Gastroesophageal sphincter (tissue), 4 donors: ENCODE results near the gene RTN1. TPM values are rescaled to one million over a fixed set of nuclear protein-coding genes. Genes with fewer than 3 reads are reported as not detected.

Experiments used
- ATAC-seq: fragments of 150-250 bp; one replicate; pipeline ENCODE4 v1.9.1; 2016; ENCODE audit warnings: mild to moderate bottlenecking, moderate library complexity
- H3K27ac ChIP-seq, 4 donors: fragments of 200-600 bp; sonication (generic) in 3 of 4; 1 replicate in 3 of 4; 2 replicates in 1 of 4; pipeline ENCODE4 v1.5.1; 2016 to 2019
- H3K27me3 ChIP-seq: fragments of 200-600 bp; sonication (generic); one replicate; pipeline ENCODE4 v1.5.1; 2019
- H3K36me3 ChIP-seq, 2 donors: fragments of 200-600 bp; sonication (generic); one replicate each; pipeline ENCODE4 v1.5.1; 2019; ENCODE audit warnings: control low read depth in 1 of 2
- H3K4me1 ChIP-seq, 3 donors: fragments of 200-600 bp; sonication (generic); 1 replicate in 2 of 3; 2 replicates in 1 of 3; pipeline ENCODE4 v1.5.1; 2016 to 2019; ENCODE audit warnings: control low read depth in 2 of 3
- H3K4me3 ChIP-seq, 2 donors: fragments of 200-600 bp; sonication (generic); one replicate each; pipeline ENCODE4 v1.5.1; 2019; ENCODE audit warnings: mild to moderate bottlenecking in 1 of 2, moderate library complexity in 1 of 2
- H3K9me3 ChIP-seq, 3 donors: fragments of 200-600 bp; sonication (generic); one replicate each; pipeline ENCODE4 v1.5.1; 2017 to 2019; ENCODE audit warnings: control low read depth in 2 of 3
- CTCF ChIP-seq, 4 experiments: fragments of 200-600 bp in 2 of 4; fragments of 450-650 bp in 2 of 4; sonication (generic) in 1 of 4; IDR thresholded peaks; one replicate each; pipeline ENCODE4 v1.5.1; 2017 to 2019; ENCODE audit warnings: antibody characterized with exemption in 4 of 4, mild to moderate bottlenecking in 2 of 4, moderate library complexity in 2 of 4
- EP300 ChIP-seq: sonication (generic); formaldehyde crosslinking; IDR thresholded peaks from one replicate; pipeline ENCODE4 v1.6.1; 2017; ENCODE audit warnings: antibody characterized with exemption, mild to moderate bottlenecking
- POLR2A ChIP-seq, 2 donors: fragments of 450-650 bp; IDR thresholded peaks; one replicate each; pipeline ENCODE4 v1.6.1; 2017; ENCODE audit warnings: antibody characterized with exemption in 2 of 2, mild to moderate bottlenecking in 2 of 2, moderate library complexity in 1 of 2
- POLR2AphosphoS5 ChIP-seq: sonication (generic); formaldehyde crosslinking; IDR thresholded peaks from one replicate; pipeline ENCODE4 v1.6.1; 2017; ENCODE audit warnings: antibody characterized with exemption
- WGBS, 2 donors: methylation state at CpG; one replicate each; pipeline ENCODE4 v1.1.5; 2018; ENCODE audit warnings: low coverage in 1 of 2; 5-methylcytosine and 5-hydroxymethylcytosine counted together
- total RNA-seq, 4 donors: library from RNA; depleted of rRNA; stranded (reverse); fragments of >200 nt; gene quantifications; one replicate each; pipeline ENCODE4 v1.1.0, GENCODE V29; 2016

RTN1 gene
- total RNA-seq, 4 donors from 2014 or later = 1.4 to 6.9 (median 6.5) TPM

- no peak for ATAC-seq
- H3K9me3 ChIP-seq = no peaks in the 10 kb centered on the region
- H3K4me1 ChIP-seq = peaks cover 0 to 8% (median 4%) of the 10 kb centered on the region in 3 donors
- TF ChIP-seq CTCF (IDR thresholded peaks at IDR 0.05) (no peak), POLR2A (IDR thresholded peaks at IDR 0.05) (no peak), EP300 (no peak), POLR2AphosphoS5 (no peak)
- WGBS, 2 donors = 0 to 2% methylated on average over 2 to 6 of the region's 57 CpGs
- no peak overlapping the region for H3K27ac ChIP-seq
- no peaks in the 10 kb centered on the region for H3K36me3 ChIP-seq
- peaks cover 35% of the 10 kb centered on the region for H3K27me3 ChIP-seq
- peak overlapping the region in 1 of 2 donors; percentile 34 for H3K4me3 ChIP-seq
Observed at GRCh38 chr14:59630288-59630963, 240.2 kb downstream of the RTN1 start.

GRCh38 chr14:59629444-59630287 is 240.9 kb downstream of the RTN1 start:
- H3K36me3 ChIP-seq = no peaks in the 10 kb centered on the region
- ATAC-seq = no peak
- no peak overlapping the region for H3K27ac ChIP-seq
- H3K4me3 ChIP-seq = no peak overlapping the region
- 63 to 75% methylated on average over 9 to 11 of the region's 11 CpGs for WGBS, 2 donors
- H3K27me3 ChIP-seq = peaks cover 35% of the 10 kb centered on the region
- no peak for TF ChIP-seq POLR2A (IDR thresholded peaks at IDR 0.05)
- no peak for TF ChIP-seq EP300
- no peak for TF ChIP-seq CTCF (IDR thresholded peaks at IDR 0.05)
- TF ChIP-seq POLR2AphosphoS5 = no peak
- H3K9me3 ChIP-seq = no peaks in the 10 kb centered on the region
- peaks cover 0 to 8% (median 4%) of the 10 kb centered on the region in 3 donors for H3K4me1 ChIP-seq

GRCh38 chr14:59627011-59627520 is 243.5 kb downstream of the RTN1 start:
- TF ChIP-seq POLR2A (IDR thresholded peaks at IDR 0.05) (no peak), EP300 (no peak), CTCF (IDR thresholded peaks at IDR 0.05) (no peak), POLR2AphosphoS5 (no peak)
- H3K4me3 ChIP-seq = no peak overlapping the region
- H3K27ac ChIP-seq = no peak overlapping the region
- no peak for ATAC-seq
- peaks cover 27% of the 10 kb centered on the region for H3K27me3 ChIP-seq
- H3K4me1 ChIP-seq = peaks cover 0 to 8% (median 4%) of the 10 kb centered on the region in 3 donors
- H3K9me3 ChIP-seq = no peaks in the 10 kb centered on the region
- WGBS, 2 donors = 64 to 78% methylated on average over 2 of the region's 2 CpGs
- H3K36me3 ChIP-seq = no peaks in the 10 kb centered on the region

- Histone ChIP-seq H3K4me1 (no peaks in the 10 kb centered on the region), H3K9me3 (no peaks in the 10 kb centered on the region), H3K27ac (no peak overlapping the region), H3K4me3 (no peak overlapping the region), H3K36me3 (no peaks in the 10 kb centered on the region), H3K27me3 (no peaks in the 10 kb centered on the region)
- no peak for ATAC-seq
- TF ChIP-seq EP300 (no peak), CTCF (IDR thresholded peaks at IDR 0.05) (no peak), POLR2AphosphoS5 (no peak), POLR2A (IDR thresholded peaks at IDR 0.05) (no peak)
- 6 to 46% methylated on average over 2 of the region's 2 CpGs for WGBS, 2 donors
Observed at GRCh38 chr14:59622631-59623030, 247.9 kb downstream of the RTN1 start.
